Fibroblast of skin of right biceps (primary cell): Measurements from ENCODE around the gene XKR7.

Source experiments
- DNase-seq: peaks from one replicate; pipeline ENCODE4 v3.0.0-alpha.2; 2013

Gene XKR7

DNA sequence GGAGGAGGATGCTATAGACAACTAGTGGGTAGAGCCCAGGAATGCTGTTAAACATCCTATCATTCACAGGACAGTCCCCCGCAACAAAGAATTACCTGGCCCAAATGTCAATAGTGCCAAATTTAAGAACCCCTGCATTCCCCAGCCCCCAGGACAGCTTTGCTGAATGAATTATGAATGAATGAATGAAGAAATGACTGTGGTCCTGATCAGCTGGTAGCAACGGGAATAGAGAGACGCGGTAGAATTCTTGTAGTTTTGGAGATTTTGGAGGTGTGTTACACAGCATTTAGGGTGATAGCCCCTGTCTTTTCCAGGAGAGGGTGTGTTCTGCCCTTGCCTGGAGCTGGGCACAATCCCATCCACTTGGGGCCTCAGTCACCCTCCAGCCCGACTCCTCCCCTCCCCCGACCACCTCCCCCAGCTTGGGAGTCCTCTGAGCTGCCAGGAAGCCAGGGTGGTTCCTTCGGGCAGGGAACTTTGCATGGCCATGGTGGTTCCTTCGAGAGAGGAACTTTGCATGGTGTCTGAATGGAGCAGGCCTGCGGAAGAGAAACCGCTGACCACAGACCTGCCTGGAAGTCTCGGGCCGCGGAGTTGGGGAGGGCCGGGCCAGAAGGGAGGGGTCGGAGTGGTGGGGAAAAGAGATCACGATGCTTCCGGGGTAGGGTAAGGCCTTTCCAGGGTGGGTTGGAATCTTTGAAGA lies 83.1 kb downstream of the XKR7 start:
- no peak for DNase-seq

DNA sequence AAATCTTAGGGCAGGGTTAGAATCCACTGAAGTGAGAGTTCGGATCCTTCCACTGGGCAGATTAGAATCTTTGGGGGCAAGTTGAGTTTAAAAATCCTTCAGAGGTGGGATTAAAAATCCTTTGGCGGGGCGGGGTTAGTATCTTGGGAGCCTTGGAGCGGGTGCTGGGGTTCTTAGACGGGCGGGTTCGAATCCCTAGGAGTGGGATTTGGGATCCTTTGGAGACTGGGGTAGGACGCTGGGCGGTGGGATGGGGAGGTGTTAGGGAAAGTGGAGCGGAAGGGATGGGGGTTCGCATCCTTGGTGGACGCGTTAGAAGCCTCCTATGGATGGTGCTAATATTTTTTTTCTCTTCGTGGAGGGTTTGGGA lies 83.8 kb downstream of the XKR7 start:
- no peak for DNase-seq

DNA sequence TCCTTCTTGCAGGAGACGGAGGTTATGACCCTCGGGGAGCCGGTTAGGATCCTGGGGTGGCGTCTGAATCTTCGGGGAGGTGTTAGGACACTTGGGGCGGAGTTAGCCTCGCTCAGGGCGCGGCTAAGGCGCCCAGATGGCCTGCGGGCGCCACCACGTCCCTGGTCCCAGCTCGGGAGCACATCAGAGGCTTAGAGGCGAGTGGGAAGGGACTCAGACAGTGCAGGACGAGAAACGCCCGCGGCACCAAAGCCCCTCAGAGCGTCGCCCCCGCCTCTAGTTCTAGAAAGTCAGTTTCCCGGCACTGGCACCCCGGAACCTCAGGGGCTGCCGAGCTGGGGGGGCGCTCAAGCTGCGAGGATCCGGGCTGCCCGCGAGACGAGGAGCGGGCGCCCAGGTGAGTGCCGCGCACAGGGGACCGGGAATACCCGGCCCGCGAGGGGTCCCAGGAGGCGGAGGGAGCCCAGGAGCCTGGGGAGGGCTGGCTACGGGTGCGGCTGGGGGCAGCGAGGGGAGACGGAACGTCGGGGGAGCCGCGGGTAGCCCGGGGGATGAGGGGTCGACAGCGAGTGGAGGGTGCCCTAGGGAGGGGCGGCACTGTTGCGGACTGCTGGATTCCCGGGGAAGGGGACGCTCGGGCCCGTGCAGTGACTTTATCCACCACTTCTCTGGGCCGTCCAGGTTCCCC lies 84.3 kb downstream of the XKR7 start, which contains the start of gene HCK:
Gene HCK, plus strand, starts transcription at position 153 of the 688 bp plus-strand sequence.
- no peak for DNase-seq

DNA sequence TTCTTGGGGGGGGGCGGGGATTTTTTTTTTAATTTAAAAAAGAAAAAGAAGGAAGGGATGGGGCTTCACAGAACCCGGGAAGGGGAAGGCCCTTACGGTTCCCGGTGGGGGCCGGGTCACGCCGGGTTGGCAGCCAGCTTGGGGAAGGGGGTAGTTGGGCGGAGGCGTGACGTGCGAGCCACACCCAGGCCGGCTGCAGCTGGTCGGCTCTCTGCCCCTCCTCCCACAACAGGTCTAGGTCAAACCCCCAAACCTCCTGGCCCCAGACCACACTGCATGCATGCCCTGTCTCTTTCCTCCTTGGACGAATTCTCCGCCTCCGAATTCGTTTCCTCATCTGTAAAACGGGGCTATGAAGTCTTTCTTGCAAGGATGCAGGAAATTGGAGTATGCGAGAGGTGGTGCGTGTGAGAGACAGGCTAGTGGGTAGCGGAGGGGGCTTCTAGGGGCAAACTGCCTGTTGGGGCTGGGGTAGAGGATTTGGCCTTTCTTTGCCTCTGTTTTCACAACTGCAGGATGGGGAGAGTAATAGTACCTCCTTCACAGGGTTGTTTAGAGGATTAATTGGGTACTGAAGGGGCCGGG lies 84.9 kb downstream of the XKR7 start:
- DNase-seq = no peak
